Testis (tissue), 2 donors: ENCODE results near the gene FMOD.

Source experiments
- POLR2A ChIP-seq: fragments of 450-650 bp; IDR thresholded peaks from one replicate; pipeline ENCODE4 v1.6.1; 2017; ENCODE audit warnings: antibody characterized with exemption, mild to moderate bottlenecking, moderate library complexity
- TF ChIP-seq, protein P1 (sequence below), 3 experiments: fragments of 450-650 bp in 2 of 3; fragments of 200-600 bp in 1 of 3; sonication (generic) in 1 of 3; IDR thresholded peaks; one replicate each; pipeline ENCODE4 v1.5.1; 2016 to 2019; ENCODE audit warnings: antibody characterized with exemption in 3 of 3, mild to moderate bottlenecking in 2 of 3, moderate library complexity in 1 of 3

DNA sequence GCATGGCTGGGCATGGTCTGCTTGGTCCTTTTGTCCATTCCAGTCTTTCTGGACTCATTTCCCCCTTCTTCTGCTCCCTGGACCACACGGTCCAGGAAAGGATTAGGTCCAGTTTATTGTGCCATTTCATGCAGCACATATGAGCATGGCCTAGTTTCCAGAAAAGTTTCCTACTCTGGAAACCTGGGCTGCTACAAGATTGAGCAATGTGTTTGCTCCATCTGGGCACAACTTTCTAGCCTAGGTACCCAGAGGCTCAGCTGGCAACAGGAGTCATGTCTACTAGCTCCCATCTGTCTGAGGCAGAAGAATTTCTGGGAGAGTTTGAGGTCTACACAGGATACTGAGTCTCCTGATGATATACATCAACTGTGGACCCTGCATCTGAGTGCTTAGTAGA lies 14.8 kb downstream of the FMOD start:
- TF ChIP-seq, protein P1, sequence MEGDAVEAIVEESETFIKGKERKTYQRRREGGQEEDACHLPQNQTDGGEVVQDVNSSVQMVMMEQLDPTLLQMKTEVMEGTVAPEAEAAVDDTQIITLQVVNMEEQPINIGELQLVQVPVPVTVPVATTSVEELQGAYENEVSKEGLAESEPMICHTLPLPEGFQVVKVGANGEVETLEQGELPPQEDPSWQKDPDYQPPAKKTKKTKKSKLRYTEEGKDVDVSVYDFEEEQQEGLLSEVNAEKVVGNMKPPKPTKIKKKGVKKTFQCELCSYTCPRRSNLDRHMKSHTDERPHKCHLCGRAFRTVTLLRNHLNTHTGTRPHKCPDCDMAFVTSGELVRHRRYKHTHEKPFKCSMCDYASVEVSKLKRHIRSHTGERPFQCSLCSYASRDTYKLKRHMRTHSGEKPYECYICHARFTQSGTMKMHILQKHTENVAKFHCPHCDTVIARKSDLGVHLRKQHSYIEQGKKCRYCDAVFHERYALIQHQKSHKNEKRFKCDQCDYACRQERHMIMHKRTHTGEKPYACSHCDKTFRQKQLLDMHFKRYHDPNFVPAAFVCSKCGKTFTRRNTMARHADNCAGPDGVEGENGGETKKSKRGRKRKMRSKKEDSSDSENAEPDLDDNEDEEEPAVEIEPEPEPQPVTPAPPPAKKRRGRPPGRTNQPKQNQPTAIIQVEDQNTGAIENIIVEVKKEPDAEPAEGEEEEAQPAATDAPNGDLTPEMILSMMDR (IDR thresholded peaks at IDR 0.05): no peak
- no peak for TF ChIP-seq POLR2A
